ENCODE data around the gene LMNB1. TPM values are rescaled to one million over a fixed set of nuclear protein-coding genes. Genes with fewer than 3 reads are reported as not detected.

LMNB1 gene
- total and polyA plus RNA-seq, 2 of the 13 experiments (the other 11 are each of a cell fraction or from before 2014, with no cell fraction given): 12.5 to 159 TPM

DNA sequence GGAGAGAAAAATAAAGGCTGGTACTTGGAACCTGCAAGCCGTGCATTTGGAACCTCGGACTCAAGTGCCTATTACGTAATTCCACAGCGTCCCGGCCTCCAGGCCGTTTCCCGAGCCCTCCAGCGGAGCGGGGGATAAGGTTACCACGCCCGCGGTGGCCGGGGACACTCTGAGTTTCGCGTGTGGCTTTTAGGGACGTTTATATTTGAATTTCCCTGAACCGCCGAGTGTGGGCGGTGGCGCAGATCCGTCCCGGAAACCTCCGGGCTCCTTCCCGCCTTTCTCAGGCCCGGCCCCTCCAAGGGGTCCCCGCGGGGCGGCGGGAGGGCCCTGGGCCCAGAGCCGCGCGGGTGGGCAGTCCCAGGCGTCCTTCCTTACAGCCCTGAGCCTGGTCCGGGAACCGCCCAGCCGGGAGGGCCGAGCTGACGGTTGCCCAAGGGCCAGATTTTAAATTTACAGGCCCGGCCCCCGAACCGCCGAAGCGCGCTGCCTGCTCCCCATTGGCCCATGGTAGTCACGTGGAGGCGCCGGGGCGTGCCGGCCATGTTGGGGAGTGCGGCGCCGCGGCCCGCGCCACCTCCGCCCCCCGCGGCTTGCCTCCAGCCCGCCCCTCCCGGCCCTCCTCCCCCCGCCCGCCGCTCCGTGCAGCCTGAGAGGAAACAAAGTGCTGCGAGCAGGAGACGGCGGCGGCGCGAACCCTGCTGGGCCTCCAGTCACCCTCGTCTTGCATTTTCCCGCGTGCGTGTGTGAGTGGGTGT lies at the start of gene LMNB1 (continued):
- TF ChIP-seq MLLT10 (CRISPR knock-in tag; IDR thresholded peaks at IDR 0.05) (no peak), DPF2 (CRISPR knock-in tag; IDR thresholded peaks at IDR 0.05; ENCODE audit: borderline replicate concordance, low read depth) (no peak), RELA (CRISPR knock-in tag; IDR thresholded peaks at IDR 0.05) (no peak), FOXP1 (IDR thresholded peaks at IDR 0.05) (no peak), FOXP1 (CRISPR knock-in tag; IDR thresholded peaks at IDR 0.05) (no peak), PITX1 (CRISPR knock-in tag; IDR thresholded peaks at IDR 0.05) (peak; percentile 56; the same call in 1 of the 2 replicates), TMF1 (CRISPR knock-in tag; IDR thresholded peaks at IDR 0.05; ENCODE audit: low read depth) (no peak), PCBP1 (IDR thresholded peaks at IDR 0.05; ENCODE audit: borderline replicate concordance, low read depth, low read length) (no peak), ONECUT2 (CRISPR knock-in tag; IDR thresholded peaks at IDR 0.05) (no peak; the same call in 1 of the 2 replicates), REPIN1 (CRISPR knock-in tag; IDR thresholded peaks at IDR 0.05; ENCODE audit: borderline replicate concordance, low read depth) (no peak), HDAC1 (CRISPR knock-in tag; IDR thresholded peaks at IDR 0.05) (peak; percentile 81), ZNF761 (CRISPR knock-in tag; conservative IDR thresholded peaks at IDR 0.05) (no peak; the same call in 1 of the 2 replicates), ZNF709 (CRISPR knock-in tag; IDR thresholded peaks at IDR 0.05) (no peak; the same call in 1 of the 2 replicates), ZNF335 (CRISPR knock-in tag; IDR thresholded peaks at IDR 0.05) (no peak), ZFP36L1 (CRISPR knock-in tag; IDR thresholded peaks at IDR 0.05) (peak; percentile 75; the same call in 1 of the 2 replicates), REL (CRISPR knock-in tag; conservative IDR thresholded peaks at IDR 0.05) (peak; percentile 94), RXRA (CRISPR knock-in tag; IDR thresholded peaks at IDR 0.05) (peak; percentile 37; the same call in 1 of the 2 replicates), MTA1 (CRISPR knock-in tag; IDR thresholded peaks at IDR 0.05; ENCODE audit: borderline replicate concordance) (peak; percentile 21; the same call in 1 of the 2 replicates), ATF7-NPFF (CRISPR knock-in tag; IDR thresholded peaks at IDR 0.05; ENCODE audit: low read depth) (peak; percentile 80), CCAR2 (optimal IDR thresholded peaks at IDR 0.05; ENCODE audit: low read depth, low read length) (no peak), ZNF207 (IDR thresholded peaks at IDR 0.05; ENCODE audit: borderline replicate concordance) (no peak), ZNF354B (CRISPR knock-in tag; IDR thresholded peaks at IDR 0.05) (no peak)
- TF ChIP-seq, protein P1, sequence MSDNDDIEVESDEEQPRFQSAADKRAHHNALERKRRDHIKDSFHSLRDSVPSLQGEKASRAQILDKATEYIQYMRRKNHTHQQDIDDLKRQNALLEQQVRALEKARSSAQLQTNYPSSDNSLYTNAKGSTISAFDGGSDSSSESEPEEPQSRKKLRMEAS (IDR thresholded peaks at IDR 0.05): peak; percentile 77
- TF ChIP-seq, protein P2, sequence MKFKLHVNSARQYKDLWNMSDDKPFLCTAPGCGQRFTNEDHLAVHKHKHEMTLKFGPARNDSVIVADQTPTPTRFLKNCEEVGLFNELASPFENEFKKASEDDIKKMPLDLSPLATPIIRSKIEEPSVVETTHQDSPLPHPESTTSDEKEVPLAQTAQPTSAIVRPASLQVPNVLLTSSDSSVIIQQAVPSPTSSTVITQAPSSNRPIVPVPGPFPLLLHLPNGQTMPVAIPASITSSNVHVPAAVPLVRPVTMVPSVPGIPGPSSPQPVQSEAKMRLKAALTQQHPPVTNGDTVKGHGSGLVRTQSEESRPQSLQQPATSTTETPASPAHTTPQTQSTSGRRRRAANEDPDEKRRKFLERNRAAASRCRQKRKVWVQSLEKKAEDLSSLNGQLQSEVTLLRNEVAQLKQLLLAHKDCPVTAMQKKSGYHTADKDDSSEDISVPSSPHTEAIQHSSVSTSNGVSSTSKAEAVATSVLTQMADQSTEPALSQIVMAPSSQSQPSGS (CRISPR knock-in tag; IDR thresholded peaks at IDR 0.05): peak; percentile 78
- TF ChIP-seq, protein P3, sequence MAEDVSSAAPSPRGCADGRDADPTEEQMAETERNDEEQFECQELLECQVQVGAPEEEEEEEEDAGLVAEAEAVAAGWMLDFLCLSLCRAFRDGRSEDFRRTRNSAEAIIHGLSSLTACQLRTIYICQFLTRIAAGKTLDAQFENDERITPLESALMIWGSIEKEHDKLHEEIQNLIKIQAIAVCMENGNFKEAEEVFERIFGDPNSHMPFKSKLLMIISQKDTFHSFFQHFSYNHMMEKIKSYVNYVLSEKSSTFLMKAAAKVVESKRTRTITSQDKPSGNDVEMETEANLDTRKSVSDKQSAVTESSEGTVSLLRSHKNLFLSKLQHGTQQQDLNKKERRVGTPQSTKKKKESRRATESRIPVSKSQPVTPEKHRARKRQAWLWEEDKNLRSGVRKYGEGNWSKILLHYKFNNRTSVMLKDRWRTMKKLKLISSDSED (CRISPR knock-in tag; IDR thresholded peaks at IDR 0.05): no peak
- TF ChIP-seq, protein P4, sequence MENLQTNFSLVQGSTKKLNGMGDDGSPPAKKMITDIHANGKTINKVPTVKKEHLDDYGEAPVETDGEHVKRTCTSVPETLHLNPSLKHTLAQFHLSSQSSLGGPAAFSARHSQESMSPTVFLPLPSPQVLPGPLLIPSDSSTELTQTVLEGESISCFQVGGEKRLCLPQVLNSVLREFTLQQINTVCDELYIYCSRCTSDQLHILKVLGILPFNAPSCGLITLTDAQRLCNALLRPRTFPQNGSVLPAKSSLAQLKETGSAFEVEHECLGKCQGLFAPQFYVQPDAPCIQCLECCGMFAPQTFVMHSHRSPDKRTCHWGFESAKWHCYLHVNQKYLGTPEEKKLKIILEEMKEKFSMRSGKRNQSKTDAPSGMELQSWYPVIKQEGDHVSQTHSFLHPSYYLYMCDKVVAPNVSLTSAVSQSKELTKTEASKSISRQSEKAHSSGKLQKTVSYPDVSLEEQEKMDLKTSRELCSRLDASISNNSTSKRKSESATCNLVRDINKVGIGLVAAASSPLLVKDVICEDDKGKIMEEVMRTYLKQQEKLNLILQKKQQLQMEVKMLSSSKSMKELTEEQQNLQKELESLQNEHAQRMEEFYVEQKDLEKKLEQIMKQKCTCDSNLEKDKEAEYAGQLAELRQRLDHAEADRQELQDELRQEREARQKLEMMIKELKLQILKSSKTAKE (CRISPR knock-in tag; IDR thresholded peaks at IDR 0.05; ENCODE audit: borderline replicate concordance): 0 out of 2 replicates have a peak, but pooled peaks have one; percentile 26
- TF ChIP-seq, protein P5, sequence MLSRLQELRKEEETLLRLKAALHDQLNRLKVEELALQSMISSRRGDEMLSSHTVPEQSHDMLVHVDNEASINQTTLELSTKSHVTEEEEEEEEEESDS (CRISPR knock-in tag; IDR thresholded peaks at IDR 0.05; ENCODE audit: borderline replicate concordance): no peak
